GM18951 (cell line): ENCODE results near the gene PCBD2.
"Not testable (repeated sequence)": the region's sequence is repeated elsewhere in the genome, so short reads cannot be mapped to it uniquely, and the experiment has no call there.

ENCODE experiments used
- POLR2A ChIP-seq: IDR thresholded peaks from 4 replicates; pipeline ENCODE4 v1.6.1; 2011; ENCODE audit warnings: mild to moderate bottlenecking; ENCODE audit not compliant: insufficient read length, insufficient read depth; ENCODE audit errors: extremely low read depth
- in situ Hi-C: fragments of 300-500 bp; cut with MboI; formaldehyde crosslinking; loops from one replicate; pipeline ENCODE4 v1.12.0; 2022; ENCODE audit warnings: low sequenced_read_pairs, mixed read lengths, inconsistent platforms; ENCODE audit not compliant: unreplicated experiment

Gene PCBD2

GRCh38 chr5:134957920-134958608 lies 53.1 kb downstream of the PCBD2 start:
- in situ Hi-C loops = no loop called here
- no peak for TF ChIP-seq POLR2A

DNA sequence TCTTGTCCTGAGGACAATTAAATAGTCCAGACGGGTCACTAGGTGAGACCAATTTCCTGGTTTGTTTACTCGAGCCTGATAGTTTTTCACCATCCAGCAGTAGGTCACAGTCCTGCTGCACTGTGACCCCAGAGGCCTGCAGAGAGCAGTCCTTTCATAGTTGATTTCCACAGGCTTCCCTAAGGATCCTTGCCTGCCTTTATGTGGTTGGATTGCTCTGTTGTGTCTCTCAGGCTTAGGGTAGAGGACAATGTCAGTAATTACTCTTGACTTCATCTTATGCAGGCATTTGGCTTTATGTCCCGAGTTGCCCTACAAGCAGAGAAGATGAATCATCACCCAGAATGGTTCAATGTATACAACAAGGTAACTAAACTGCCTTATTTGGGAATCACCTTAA lies 53.8 kb downstream of the PCBD2 start:
- in situ Hi-C loops = no loop called here
- TF ChIP-seq POLR2A = no peak

DNA sequence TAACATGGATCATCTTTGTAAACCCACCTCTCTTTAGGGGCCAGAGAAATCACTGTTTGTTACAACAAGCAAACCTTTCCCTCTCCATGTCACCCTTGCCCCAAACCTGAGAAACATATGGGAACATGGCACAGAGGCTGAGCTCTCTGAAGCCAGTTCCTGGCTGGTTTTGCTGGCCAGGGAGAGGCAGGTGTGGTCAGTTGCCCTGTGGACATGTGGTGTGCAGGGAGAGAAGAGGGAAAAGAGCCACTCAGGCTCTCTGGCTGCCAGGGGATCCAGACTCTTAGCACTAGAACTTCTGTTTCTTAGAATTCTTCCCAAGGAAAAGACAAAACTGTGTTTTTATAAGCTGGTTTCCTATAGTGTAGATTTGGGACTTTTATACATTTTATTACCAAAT lies 58.2 kb downstream of the PCBD2 start:
- in situ Hi-C loops = no loop called here
- TF ChIP-seq POLR2A = no peak

DNA sequence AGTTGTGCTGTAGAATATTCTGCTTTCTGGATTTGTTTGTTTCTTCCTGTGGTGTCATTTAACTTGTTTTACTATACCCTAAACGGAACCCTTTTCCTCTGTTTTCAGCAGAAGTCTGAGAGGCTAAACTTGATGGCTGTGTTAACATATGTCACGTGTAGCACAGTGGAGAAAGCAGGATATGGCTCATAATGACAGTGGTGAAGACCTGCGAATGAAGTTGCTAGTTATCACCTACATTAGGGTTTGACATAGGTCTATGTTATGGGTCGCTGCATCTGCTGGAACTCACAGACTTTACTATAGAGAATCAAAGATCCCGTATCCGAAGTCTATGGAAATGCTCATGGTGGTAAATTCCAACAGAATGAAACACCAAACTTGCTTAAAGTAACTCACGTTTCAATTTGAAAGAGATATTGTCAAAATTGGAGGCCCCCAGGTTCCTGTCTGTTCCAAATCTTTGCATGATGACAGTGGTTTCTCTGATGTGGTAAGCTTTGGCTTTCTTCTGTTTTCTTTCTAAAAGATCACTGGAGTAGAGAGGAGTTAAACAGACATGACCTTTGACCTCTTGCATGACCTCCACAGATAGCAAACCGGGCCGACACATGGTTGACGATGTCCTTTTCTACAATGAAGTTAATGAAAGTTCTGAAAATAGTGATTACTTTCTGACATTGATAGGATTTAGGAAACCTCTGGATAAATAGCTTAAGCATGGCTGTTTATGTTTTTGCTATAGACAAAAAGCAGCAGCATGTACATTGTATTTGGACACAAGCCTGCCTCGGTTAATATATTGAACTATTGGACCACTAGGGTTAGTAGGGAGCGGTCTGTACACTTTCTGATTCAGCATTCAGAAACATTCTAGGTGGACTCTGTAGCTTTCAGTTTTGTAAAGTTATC lies 59.7 kb downstream of the PCBD2 start:
- in situ Hi-C loops = no loop called here
- no peak for TF ChIP-seq POLR2A

DNA sequence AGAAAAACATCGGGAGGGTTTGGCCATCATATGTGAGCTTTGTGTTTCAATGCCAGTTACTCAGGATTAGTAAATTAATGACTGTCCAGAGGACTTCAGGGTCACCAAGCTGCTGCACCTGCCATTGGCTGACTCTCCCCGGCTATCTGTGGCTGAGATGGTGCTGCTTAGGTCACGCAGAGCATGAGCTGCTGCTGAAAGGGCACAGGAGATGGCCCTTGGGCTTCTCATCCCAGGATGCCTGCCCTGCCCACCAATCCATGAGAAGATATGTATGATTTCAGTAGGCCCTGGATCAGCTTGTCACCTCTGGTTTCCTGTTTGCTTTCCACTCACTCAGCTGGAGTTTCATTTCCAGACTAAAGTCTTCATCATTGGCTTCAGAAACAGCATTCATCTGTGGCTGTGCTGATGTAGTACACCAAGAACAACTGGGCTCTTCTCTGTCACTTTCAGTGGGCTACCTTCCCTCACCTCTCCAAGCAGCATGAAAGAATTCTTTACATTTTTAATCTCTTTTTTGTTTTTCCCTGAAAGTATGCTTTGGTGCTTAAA lies 60.4 kb downstream of the PCBD2 start:
- in situ Hi-C loops = no loop called here
- no peak for TF ChIP-seq POLR2A

GRCh38 chr5:134967607-134968006 lies 62.7 kb downstream of the PCBD2 start, which contains the start of gene CATSPER3:
Gene CATSPER3 (plus strand): TSS chr5:134967907. CDS start chr5:134967992, 85 bp downstream.
- in situ Hi-C loops = no loop called here
- no peak for TF ChIP-seq POLR2A

DNA sequence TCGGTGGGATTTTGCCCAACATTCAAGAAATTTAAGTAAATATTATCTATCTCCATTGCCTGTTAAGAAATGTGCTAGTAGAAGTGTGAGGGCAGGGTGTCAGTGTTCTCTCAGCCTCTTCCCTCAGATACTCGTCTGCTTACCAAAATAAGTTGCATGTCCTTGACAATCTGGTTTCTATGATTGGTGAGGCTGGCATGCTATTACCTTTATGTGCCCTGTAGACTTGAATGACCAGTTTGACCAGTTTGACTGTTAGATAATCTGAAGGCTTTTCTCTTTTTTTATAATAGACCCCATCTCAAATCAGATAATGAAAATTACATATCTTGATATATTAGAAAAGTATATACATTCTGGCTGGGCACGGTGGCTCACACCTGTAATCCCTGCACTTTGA lies 63.1 kb downstream of the PCBD2 start:
- in situ Hi-C loops = no loop called here
- TF ChIP-seq POLR2A = no peak

- no peak for TF ChIP-seq POLR2A
- in situ Hi-C loops = no loop called here
Observed at GRCh38 chr5:134969166-134969565, 64.2 kb downstream of the PCBD2 start.

- in situ Hi-C loops = no loop called here
- no peak for TF ChIP-seq POLR2A
Observed at GRCh38 chr5:134975078-134975715, 70.3 kb downstream of the PCBD2 start.

- in situ Hi-C loops = no loop called here
- no peak for TF ChIP-seq POLR2A
Observed at GRCh38 chr5:134975843-134976242, 70.9 kb downstream of the PCBD2 start.

GRCh38 chr5:134976841-134977240 lies 71.9 kb downstream of the PCBD2 start:
- no peak for TF ChIP-seq POLR2A
- in situ Hi-C loops = no loop called here

- no peak for TF ChIP-seq POLR2A
- in situ Hi-C loops = no loop called here
Observed at GRCh38 chr5:134979416-134979815, 74.5 kb downstream of the PCBD2 start.

DNA sequence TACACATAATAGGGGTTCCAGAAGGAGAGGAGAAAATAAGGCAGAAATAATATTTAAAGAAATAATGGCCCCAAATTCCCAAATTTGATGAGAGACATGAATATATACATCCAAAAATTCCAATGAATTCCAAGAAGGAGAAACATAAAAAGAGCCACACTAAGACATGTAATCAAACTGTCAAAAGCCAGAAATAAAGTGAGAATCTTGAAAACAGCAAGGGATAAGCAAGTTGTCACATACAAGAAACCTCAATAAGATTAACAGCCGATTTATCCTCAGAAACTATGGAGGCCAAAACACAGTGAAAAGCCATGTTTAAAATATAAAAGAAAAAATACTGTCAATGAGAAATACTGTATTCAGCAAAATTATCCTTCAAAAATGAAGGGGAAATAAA lies 77.3 kb downstream of the PCBD2 start:
- in situ Hi-C loops = no loop called here
- TF ChIP-seq POLR2A = no peak

GRCh38 chr5:134989266-134989830 lies 84.4 kb downstream of the PCBD2 start:
- in situ Hi-C loops = no loop called here
- TF ChIP-seq POLR2A = no peak

- in situ Hi-C loops = not testable (repeated sequence)
Observed at GRCh38 chr5:134990183-134990582, 85.3 kb downstream of the PCBD2 start.
